GM12878 (cell line): ENCODE measurements around the gene HHIP. TPM values are rescaled to one million over a fixed set of nuclear protein-coding genes. Genes with fewer than 3 reads are reported as not detected.

ENCODE experiments used
- ATAC-seq: fragments of 200-7000 bp; cut with Tn5 transposase; 3 replicates; pipeline ENCODE4 v1.9.1; 2020; ENCODE audit warnings: mild to moderate bottlenecking, moderate library complexity
- BruUV-seq: library from RNA; stranded (reverse); fragments of 400-500 nt; replicated peaks from 2 replicates; lab custom pipeline; 2021; lab: Mats Ljungman, UMichigan
- CTCF ChIA-PET: fragments of 300-600 bp; sonication (Branson Sonifier 250); formaldehyde crosslinking; extraction: SDS; loops from one replicate; lab custom pipeline; 2021; ENCODE audit warnings: inconsistent platforms; lab: Yijun Ruan, JAX
- POLR2A ChIA-PET: fragments of 350-600 bp; formaldehyde crosslinking; extraction: SDS; loops from one replicate; lab custom pipeline; 2021; ENCODE audit warnings: inconsistent platforms; lab: Charles Lee
- RAD21 ChIA-PET: fragments of 300-600 bp; sonication (Branson Sonifier 250); formaldehyde crosslinking; loops from one replicate; lab custom pipeline; 2023; ENCODE audit warnings: antibody characterized with exemption; ENCODE audit not compliant: unreplicated experiment; lab: Charles Lee
- SMC1A ChIA-PET: fragments of 300-600 bp; sonication (Branson Sonifier 250); formaldehyde crosslinking; loops from one replicate; lab custom pipeline; 2023; ENCODE audit not compliant: unreplicated experiment, uncharacterized antibody; lab: Charles Lee
- DNase-seq: peaks from one replicate; pipeline ENCODE4 v3.0.0-alpha.2; 2011; ENCODE audit warnings: low read depth, low spot score
- FAIRE-seq: peaks from 3 replicates; lab custom pipeline; 2011; peaks lifted over from hg19 to GRCh38; lab: Jason Lieb, UNC
- H2AFZ ChIP-seq: 2 replicates; pipeline ENCODE4 v1.6.0; 2011; ENCODE audit warnings: low read depth, low read length, control low read depth; ENCODE audit not compliant: control insufficient read depth
- H3K27ac ChIP-seq: 2 replicates; pipeline ENCODE4 v1.5.1; 2011; ENCODE audit warnings: control low read depth; ENCODE audit not compliant: control insufficient read depth, insufficient read depth
- H3K27me3 ChIP-seq, 2 experiments: replicated peaks in 1 of 2; 2 replicates each; pipeline versions ENCODE4 v1.6.0 to v1.6.1; 2011; ENCODE audit warnings: low read length in 1 of 2; ENCODE audit not compliant: control insufficient read depth in 2 of 2, insufficient read depth in 2 of 2
- H3K36me3 ChIP-seq, 2 experiments: 2 replicates each; pipeline ENCODE4 v1.5.1; 2011; ENCODE audit warnings: low read length in 1 of 2; ENCODE audit not compliant: control insufficient read depth in 2 of 2, insufficient read depth in 2 of 2
- H3K4me1 ChIP-seq: 2 replicates; pipeline ENCODE4 v1.6.1; 2011; ENCODE audit warnings: mild to moderate bottlenecking, low read length, moderate library complexity, mixed read lengths; ENCODE audit not compliant: control insufficient read depth, insufficient read depth
- H3K4me2 ChIP-seq: 2 replicates; pipeline ENCODE4 v1.6.0; 2011; ENCODE audit warnings: control low read depth; ENCODE audit not compliant: control insufficient read depth, insufficient read depth
- H3K4me3 ChIP-seq: fragments of 200-600 bp; sonication (generic); 2 replicates; pipeline ENCODE4 v1.5.1; 2016
- H3K79me2 ChIP-seq: 2 replicates; pipeline ENCODE4 v1.6.0; 2011; ENCODE audit warnings: low read length; ENCODE audit not compliant: control insufficient read depth, insufficient read depth
- H3K9ac ChIP-seq: 2 replicates; pipeline ENCODE4 v1.8.0; 2011; ENCODE audit warnings: low read length, control low read depth, mixed read lengths; ENCODE audit not compliant: control insufficient read depth, insufficient read depth
- H3K9me3 ChIP-seq: replicated peaks from 3 replicates; pipeline ENCODE4 v1.5.1; 2011; ENCODE audit warnings: mild to moderate bottlenecking, low read length; ENCODE audit not compliant: control insufficient read depth, insufficient read depth
- H4K20me1 ChIP-seq: 2 replicates; pipeline ENCODE4 v1.6.0; 2011; ENCODE audit not compliant: control insufficient read depth, insufficient read depth
- CEBPB ChIP-seq, 2 experiments: fragments of 150-350 bp in 1 of 2; IDR thresholded peaks; 2 replicates each; pipeline ENCODE4 v1.6.1; 2012 to 2014; ENCODE audit warnings: low read depth in 2 of 2, low read length in 2 of 2, borderline replicate concordance in 1 of 2, inconsistent platforms in 1 of 2
- CHD2 ChIP-seq: IDR thresholded peaks from 2 replicates; pipeline ENCODE4 v1.6.1; 2011; ENCODE audit warnings: low read depth, low read length, improper control_type of control experiment, borderline replicate concordance
- HDAC2 ChIP-seq: fragments of 200-600 bp; sonication (generic); IDR thresholded peaks from 2 replicates; pipeline ENCODE4 v1.6.1; 2017
- MEF2B ChIP-seq: fragments of 450-650 bp; IDR thresholded peaks from 2 replicates; pipeline ENCODE4 v1.6.1; 2018; ENCODE audit warnings: mild to moderate bottlenecking, moderate library complexity; ENCODE audit not compliant: partially characterized antibody, poor library complexity, severe bottlenecking
- MTA3 ChIP-seq: IDR thresholded peaks from 2 replicates; pipeline ENCODE4 v1.6.1; 2012; ENCODE audit warnings: low read length, inconsistent platforms, borderline replicate concordance
- NFYA ChIP-seq: IDR thresholded peaks from 2 replicates; pipeline ENCODE4 v1.6.1; 2011; ENCODE audit warnings: low read depth, mild to moderate bottlenecking, low read length, improper control_type of control experiment, borderline replicate concordance
- RFX5 ChIP-seq: IDR thresholded peaks from 2 replicates; pipeline ENCODE4 v1.6.1; 2011; ENCODE audit warnings: low read depth, low read length, improper control_type of control experiment
- STAT3 ChIP-seq: IDR thresholded peaks from 2 replicates; pipeline ENCODE4 v1.6.1; 2011; ENCODE audit warnings: low read depth, low read length, improper control_type of control experiment
- in situ Hi-C: fragments of 300-500 bp; cut with MboI; formaldehyde crosslinking; loops from 9 replicates; pipeline ENCODE4 v1.14.3; 2018; ENCODE audit warnings: mixed read lengths
- intact Hi-C: fragments of 100-400 bp; cut with micrococcal nuclease; formaldehyde crosslinking; loops from one replicate; pipeline ENCODE4 v1.14.2; 2022; ENCODE audit not compliant: unreplicated experiment
- polyA plus RNA-seq, 11 experiments: library from polyadenylated mRNA; depleted of rRNA in 4 of 11; unstranded in 6 of 11; stranded (reverse) in 5 of 11; fragments of >200 nt; fragmentation: Nextera tagmentation in 4 of 11; fragmentation: Illumina TruSeq in 1 of 11; extraction: Ambion mirVana in 4 of 11; extraction: Trizol in 1 of 11; gene quantifications; 1 replicate in 1 of 11; 2 replicates in 10 of 11; pipeline versions ENCODE4 v1.2.1 to v1.2.3, GENCODE V29; 2011 to 2016; ENCODE audit warnings: inconsistent platforms in 2 of 11, missing spikeins in 2 of 11, low read depth in 1 of 11
- total RNA-seq, 4 experiments: library from RNA; depleted of rRNA in 3 of 4; stranded (reverse); fragments of >200 nt in 3 of 4; fragmentation: Illumina TruSeq in 1 of 4; extraction: Trizol in 1 of 4; gene quantifications; 2 replicates each; pipeline versions ENCODE4 v1.2.1 to v1.2.3, GENCODE V29; 2013 to 2021
- TF ChIP-seq, protein P1 (sequence below): IDR thresholded peaks from 2 replicates; pipeline ENCODE4 v1.6.1; 2012; ENCODE audit warnings: low read depth, low read length, improper control_type of control experiment

The HHIP gene
- total and polyA plus RNA-seq, 10 of the 15 experiments (the other 5 are each of a cell fraction or from before 2014, with no cell fraction given), result 0.06 to 0.56 (median 0.24) TPM; not detected in 1

DNA sequence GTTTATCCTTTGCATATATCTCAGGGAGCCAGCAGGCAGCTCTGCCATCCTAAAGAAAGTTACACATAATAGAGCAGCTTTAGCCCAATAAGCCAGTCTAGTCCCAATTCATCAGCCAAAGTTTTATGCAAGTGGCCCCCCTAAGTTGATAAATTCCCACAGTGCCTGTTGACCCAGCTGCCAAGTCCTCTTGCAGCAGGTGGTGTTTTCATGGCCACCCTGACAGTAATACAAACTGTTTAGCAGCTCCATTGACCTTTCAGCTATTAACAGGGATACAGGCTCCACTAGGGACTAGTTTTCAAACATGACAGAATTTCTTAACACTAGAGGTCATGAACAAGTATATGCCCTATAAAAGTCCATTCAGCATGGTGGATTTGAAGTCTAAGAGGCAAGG is 77.5 kb downstream of the HHIP start:
- no peaks in the 10 kb centered on the region for H3K79me2 ChIP-seq
- POLR2A ChIA-PET, result no interaction called here
- CTCF ChIA-PET, result no interaction called here
- no peak for DNase-seq
- in situ Hi-C loops, result no loop called here
- H3K4me2 ChIP-seq, result no peak overlapping the region
- no peak overlapping the region for H3K27ac ChIP-seq
- no peak overlapping the region for H2AFZ ChIP-seq
- no peaks in the 10 kb centered on the region for H3K9me3 ChIP-seq
- no peak overlapping the region for H3K4me3 ChIP-seq
- no peaks in the 10 kb centered on the region for H3K36me3 ChIP-seq
- no peak for ATAC-seq
- H3K4me1 ChIP-seq, result no peaks in the 10 kb centered on the region
- TF ChIP-seq CEBPB (IDR thresholded peaks at IDR 0.05; ENCODE audit: borderline replicate concordance in 1 of 2, low read depth in 2 of 2, low read length in 2 of 2) (no peak), HDAC2 (no peak), MEF2B (no peak), MTA3 (no peak), STAT3 (no peak), RFX5 (no peak), CHD2 (no peak), NFYA (no peak)
- TF ChIP-seq, protein P1, sequence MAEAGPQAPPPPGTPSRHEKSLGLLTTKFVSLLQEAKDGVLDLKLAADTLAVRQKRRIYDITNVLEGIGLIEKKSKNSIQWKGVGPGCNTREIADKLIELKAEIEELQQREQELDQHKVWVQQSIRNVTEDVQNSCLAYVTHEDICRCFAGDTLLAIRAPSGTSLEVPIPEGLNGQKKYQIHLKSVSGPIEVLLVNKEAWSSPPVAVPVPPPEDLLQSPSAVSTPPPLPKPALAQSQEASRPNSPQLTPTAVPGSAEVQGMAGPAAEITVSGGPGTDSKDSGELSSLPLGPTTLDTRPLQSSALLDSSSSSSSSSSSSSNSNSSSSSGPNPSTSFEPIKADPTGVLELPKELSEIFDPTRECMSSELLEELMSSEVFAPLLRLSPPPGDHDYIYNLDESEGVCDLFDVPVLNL, result no peak
- TF ChIP-seq, all 136 proteins: peak for 0
- H3K9ac ChIP-seq, result no peak overlapping the region
- ChIA-PET RAD21 (no interaction called here), SMC1A (interaction anchor here (0.5 to 1.0 kb wide), 2 partner anchors 15 to 220 kb away, joined by 3 read pairs; no protein-coding TSS in a partner anchor)
- H3K27me3 ChIP-seq, result no peaks in the 10 kb centered on the region; a peak in 1 of 4 replicates
- intact Hi-C loops, result no loop called here
- FAIRE-seq, result no peak
- H4K20me1 ChIP-seq, result no peaks in the 10 kb centered on the region
- no TSS peak for BruUV-seq
